ENCODE data around the gene SARNP. TPM values are rescaled to one million over a fixed set of nuclear protein-coding genes. Genes with fewer than 3 reads are reported as not detected.

Gene SARNP
- total and polyA plus RNA-seq, 10 of the 15 experiments (the other 5 are each of a cell fraction or from before 2014, with no cell fraction given), result 77.6 to 445 (median 188) TPM

DNA sequence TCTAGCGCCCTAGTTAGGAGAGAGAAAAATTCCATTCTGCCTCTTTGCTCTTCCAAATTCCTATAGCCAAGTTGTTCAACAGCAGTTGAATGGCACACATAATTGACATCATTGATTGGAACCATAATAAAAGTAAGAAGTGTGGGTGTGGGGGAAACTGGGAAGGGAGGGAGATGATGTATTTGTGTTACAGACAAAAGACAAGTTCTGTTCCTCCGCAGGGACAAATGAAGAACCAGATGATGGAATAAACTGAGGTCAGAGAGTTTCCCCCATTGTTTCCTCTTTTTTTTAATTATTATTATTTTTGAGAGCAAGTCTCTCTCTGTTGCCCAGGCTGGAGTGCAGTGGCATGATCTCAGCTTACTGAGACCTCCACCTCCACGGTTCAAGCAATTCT lies 39.7 kb downstream of the SARNP start:
- no peak for TF ChIP-seq TCF3 (IDR thresholded peaks at IDR 0.05; ENCODE audit: borderline replicate concordance, insufficient read depth, low read depth, low read length)
- no peak for TF ChIP-seq ESRRA (IDR thresholded peaks at IDR 0.05; ENCODE audit: low read length)
- no peak for TF ChIP-seq RFX5 (IDR thresholded peaks at IDR 0.05; ENCODE audit: low read depth, low read length)
- TF ChIP-seq, protein P1, sequence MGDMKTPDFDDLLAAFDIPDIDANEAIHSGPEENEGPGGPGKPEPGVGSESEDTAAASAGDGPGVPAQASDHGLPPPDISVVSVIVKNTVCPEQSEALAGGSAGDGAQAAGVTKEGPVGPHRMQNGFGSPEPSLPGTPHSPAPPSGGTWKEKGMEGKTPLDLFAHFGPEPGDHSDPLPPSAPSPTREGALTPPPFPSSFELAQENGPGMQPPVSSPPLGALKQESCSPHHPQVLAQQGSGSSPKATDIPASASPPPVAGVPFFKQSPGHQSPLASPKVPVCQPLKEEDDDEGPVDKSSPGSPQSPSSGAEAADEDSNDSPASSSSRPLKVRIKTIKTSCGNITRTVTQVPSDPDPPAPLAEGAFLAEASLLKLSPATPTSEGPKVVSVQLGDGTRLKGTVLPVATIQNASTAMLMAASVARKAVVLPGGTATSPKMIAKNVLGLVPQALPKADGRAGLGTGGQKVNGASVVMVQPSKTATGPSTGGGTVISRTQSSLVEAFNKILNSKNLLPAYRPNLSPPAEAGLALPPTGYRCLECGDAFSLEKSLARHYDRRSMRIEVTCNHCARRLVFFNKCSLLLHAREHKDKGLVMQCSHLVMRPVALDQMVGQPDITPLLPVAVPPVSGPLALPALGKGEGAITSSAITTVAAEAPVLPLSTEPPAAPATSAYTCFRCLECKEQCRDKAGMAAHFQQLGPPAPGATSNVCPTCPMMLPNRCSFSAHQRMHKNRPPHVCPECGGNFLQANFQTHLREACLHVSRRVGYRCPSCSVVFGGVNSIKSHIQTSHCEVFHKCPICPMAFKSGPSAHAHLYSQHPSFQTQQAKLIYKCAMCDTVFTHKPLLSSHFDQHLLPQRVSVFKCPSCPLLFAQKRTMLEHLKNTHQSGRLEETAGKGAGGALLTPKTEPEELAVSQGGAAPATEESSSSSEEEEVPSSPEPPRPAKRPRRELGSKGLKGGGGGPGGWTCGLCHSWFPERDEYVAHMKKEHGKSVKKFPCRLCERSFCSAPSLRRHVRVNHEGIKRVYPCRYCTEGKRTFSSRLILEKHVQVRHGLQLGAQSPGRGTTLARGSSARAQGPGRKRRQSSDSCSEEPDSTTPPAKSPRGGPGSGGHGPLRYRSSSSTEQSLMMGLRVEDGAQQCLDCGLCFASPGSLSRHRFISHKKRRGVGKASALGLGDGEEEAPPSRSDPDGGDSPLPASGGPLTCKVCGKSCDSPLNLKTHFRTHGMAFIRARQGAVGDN (IDR thresholded peaks at IDR 0.05), result no peak
- no peak for TF ChIP-seq PML (IDR thresholded peaks at IDR 0.05; ENCODE audit: low read length)
- no peak for TF ChIP-seq RCOR1 (conservative IDR thresholded peaks at IDR 0.05; ENCODE audit: low read depth, low read length)
- TF ChIP-seq KAT2A (conservative IDR thresholded peaks at IDR 0.05; ENCODE audit: control insufficient read depth, low read depth, low read length), result no peak
- no peak for TF ChIP-seq ETV6 (conservative IDR thresholded peaks at IDR 0.05 in 1 of 2, IDR thresholded peaks at IDR 0.05 in 1 of 2; ENCODE audit: borderline replicate concordance in 1 of 2, low read depth in 1 of 2)
- TF ChIP-seq STAT3 (IDR thresholded peaks at IDR 0.05; ENCODE audit: low read depth, low read length), result no peak
- TF ChIP-seq CHD1 (IDR thresholded peaks at IDR 0.05; ENCODE audit: low read depth, low read length), result no peak
- TF ChIP-seq IRF4 (IDR thresholded peaks at IDR 0.05; ENCODE audit: low read depth, low read length), result no peak
- TF ChIP-seq MTA3 (IDR thresholded peaks at IDR 0.05; ENCODE audit: borderline replicate concordance, low read length), result no peak
- no peak for TF ChIP-seq EED (IDR thresholded peaks at IDR 0.05; ENCODE audit: low read depth)
- no peak for TF ChIP-seq RAD51 (IDR thresholded peaks at IDR 0.05)
- TF ChIP-seq HDAC2 (IDR thresholded peaks at IDR 0.05), result no peak
- no peak for TF ChIP-seq ZNF217 (IDR thresholded peaks at IDR 0.05)
- BruUV-seq (replicated peaks), result no TSS peak
- Histone ChIP-seq H3K4me1 (ENCODE audit: control insufficient read depth, insufficient read depth, low read length) (peaks cover 5% of the 10 kb centered on the region; the same call in 1 of the 2 replicates), H3K79me2 (ENCODE audit: control insufficient read depth, insufficient read depth, low read length) (no peaks in the 10 kb centered on the region; the same call in 1 of the 2 replicates), H3K27me3 (replicated peaks in 1 of 2; ENCODE audit: control insufficient read depth in 2 of 2, insufficient read depth in 2 of 2, low read length in 1 of 2) (no peaks in the 10 kb centered on the region), H3K36me3 (ENCODE audit: control insufficient read depth in 2 of 2, insufficient read depth in 2 of 2, low read length in 1 of 2) (peaks cover 3 to 32% of the 10 kb centered on the region in 2 experiments), H4K20me1 (ENCODE audit: control insufficient read depth, insufficient read depth) (no peaks in the 10 kb centered on the region), H3K9me3 (replicated peaks; ENCODE audit: control insufficient read depth, insufficient read depth, low read length) (no peaks in the 10 kb centered on the region), H3K4me2 (ENCODE audit: control insufficient read depth, insufficient read depth) (no peak overlapping the region), H2AFZ (ENCODE audit: control insufficient read depth, low read depth, low read length) (no peak overlapping the region), H3K4me3 (no peak overlapping the region), H3K9ac (ENCODE audit: control insufficient read depth, insufficient read depth, low read length) (no peak overlapping the region), H3K27ac (ENCODE audit: control insufficient read depth, insufficient read depth) (no peak overlapping the region)
- WGBS (ENCODE audit: insufficient coverage, insufficient replicate concordance, low lambda C conversion rate, missing lambda C conversion rate), result 100% methylated on average over 3 of the region's 3 CpGs
- ChIA-PET POLR2A (no interaction called here), SMC1A (ENCODE audit: uncharacterized antibody, unreplicated experiment) (no interaction called here), RAD21 (ENCODE audit: unreplicated experiment) (no interaction called here), CTCF (no interaction called here)
- in situ Hi-C loops (cut with MboI) (no loop called here), intact Hi-C loops (cut with micrococcal nuclease; ENCODE audit: unreplicated experiment) (no loop called here)
- ATAC-seq (no peak), FAIRE-seq (no peak), DNase-seq (ENCODE audit: low read depth, low spot score) (no peak)

Measured in GM12878 (cell line).